GM12874 (cell line): ENCODE data around the gene SLC51A.

Source experiments
- TF ChIP-seq, protein P1 (sequence below): IDR thresholded peaks from 2 replicates; pipeline ENCODE4 v1.5.1; 2011; ENCODE audit warnings: low read depth, mild to moderate bottlenecking, control low read depth, low read length, moderate library complexity; ENCODE audit not compliant: insufficient read depth

The SLC51A gene

GRCh38 chr3:196235452-196236122 is 19.3 kb downstream of the SLC51A start:
- TF ChIP-seq, protein P1, sequence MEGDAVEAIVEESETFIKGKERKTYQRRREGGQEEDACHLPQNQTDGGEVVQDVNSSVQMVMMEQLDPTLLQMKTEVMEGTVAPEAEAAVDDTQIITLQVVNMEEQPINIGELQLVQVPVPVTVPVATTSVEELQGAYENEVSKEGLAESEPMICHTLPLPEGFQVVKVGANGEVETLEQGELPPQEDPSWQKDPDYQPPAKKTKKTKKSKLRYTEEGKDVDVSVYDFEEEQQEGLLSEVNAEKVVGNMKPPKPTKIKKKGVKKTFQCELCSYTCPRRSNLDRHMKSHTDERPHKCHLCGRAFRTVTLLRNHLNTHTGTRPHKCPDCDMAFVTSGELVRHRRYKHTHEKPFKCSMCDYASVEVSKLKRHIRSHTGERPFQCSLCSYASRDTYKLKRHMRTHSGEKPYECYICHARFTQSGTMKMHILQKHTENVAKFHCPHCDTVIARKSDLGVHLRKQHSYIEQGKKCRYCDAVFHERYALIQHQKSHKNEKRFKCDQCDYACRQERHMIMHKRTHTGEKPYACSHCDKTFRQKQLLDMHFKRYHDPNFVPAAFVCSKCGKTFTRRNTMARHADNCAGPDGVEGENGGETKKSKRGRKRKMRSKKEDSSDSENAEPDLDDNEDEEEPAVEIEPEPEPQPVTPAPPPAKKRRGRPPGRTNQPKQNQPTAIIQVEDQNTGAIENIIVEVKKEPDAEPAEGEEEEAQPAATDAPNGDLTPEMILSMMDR = no peak

- TF ChIP-seq, protein P1 = no peak
Measured at GRCh38 chr3:196236223-196236622, 19.9 kb downstream of the SLC51A start.

- TF ChIP-seq, protein P1 = no peak
Measured at GRCh38 chr3:196237203-196237602, 20.9 kb downstream of the SLC51A start.

- TF ChIP-seq, protein P1 = no peak
Measured at GRCh38 chr3:196238612-196239560, 22.6 kb downstream of the SLC51A start.

DNA sequence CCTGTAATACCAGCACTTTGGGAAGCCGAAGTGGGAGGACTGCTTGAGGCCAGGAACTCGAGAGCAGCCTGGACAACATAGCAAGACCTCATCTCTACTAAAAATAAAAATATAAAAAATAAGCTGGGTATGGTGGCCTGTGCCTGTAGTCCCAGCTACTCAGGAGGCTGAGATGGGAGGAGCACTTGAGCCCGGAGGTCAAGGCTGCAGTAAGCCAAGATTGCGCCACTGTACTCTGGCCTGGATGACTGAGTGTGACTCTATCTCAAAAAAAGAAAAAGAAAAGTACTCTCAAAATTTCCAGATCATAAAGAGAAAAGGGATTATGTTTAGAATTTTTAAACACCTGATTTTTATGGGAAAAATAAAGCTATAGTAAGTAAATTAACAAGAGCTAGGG is 24.1 kb downstream of the SLC51A start:
- TF ChIP-seq, protein P1 = no peak

GRCh38 chr3:196241704-196242103 is 25.4 kb downstream of the SLC51A start:
- TF ChIP-seq, protein P1 = no peak

GRCh38 chr3:196246612-196247308 is 30.4 kb downstream of the SLC51A start:
- TF ChIP-seq, protein P1 = no peak
